HG03571 (cell line): ENCODE data around the gene SIGLEC12.

ENCODE experiments used
- ATAC-seq: cut with Tn5 transposase; IDR thresholded peaks from one replicate; pipeline ENCODE4 v1.9.1; 2021; ENCODE audit not compliant: unreplicated experiment

SIGLEC12 gene

GRCh38 chr19:51501594-51502263 is at the start of gene SIGLEC12:
Gene SIGLEC12, minus strand, starts transcription at chr19:51501800. Its CDS starts 67 bp downstream, at chr19:51501733.
- no peak for ATAC-seq

GRCh38 chr19:51550848-51551672 is 49.5 kb upstream of the SIGLEC12 start:
- ATAC-seq, result no peak

GRCh38 chr19:51549533-51550324 is 48.1 kb upstream of the SIGLEC12 start:
- no peak for ATAC-seq

GRCh38 chr19:51548891-51549305 is 47.3 kb upstream of the SIGLEC12 start:
- no peak for ATAC-seq

GRCh38 chr19:51548213-51548651 is 46.6 kb upstream of the SIGLEC12 start:
- no peak for ATAC-seq

GRCh38 chr19:51547397-51548212 is 46.0 kb upstream of the SIGLEC12 start:
- ATAC-seq, result no peak

GRCh38 chr19:51546650-51547396 is 45.2 kb upstream of the SIGLEC12 start:
- no peak for ATAC-seq

- ATAC-seq, result no peak
Measured at GRCh38 chr19:51546107-51546649, 44.6 kb upstream of the SIGLEC12 start.

- ATAC-seq, result no peak
Measured at GRCh38 chr19:51544038-51544437, 42.4 kb upstream of the SIGLEC12 start.

GRCh38 chr19:51542699-51543098 is 41.1 kb upstream of the SIGLEC12 start:
- ATAC-seq, result no peak

- ATAC-seq, result no peak
Measured at GRCh38 chr19:51541458-51542357, 40.1 kb upstream of the SIGLEC12 start.

GRCh38 chr19:51539821-51540366 is 38.3 kb upstream of the SIGLEC12 start:
- no peak for ATAC-seq

GRCh38 chr19:51535535-51535934 is 33.9 kb upstream of the SIGLEC12 start:
- no peak for ATAC-seq

GRCh38 chr19:51531349-51532315 is 30.0 kb upstream of the SIGLEC12 start, which contains the start of gene SIGLEC6:
Gene SIGLEC6, minus strand, starts transcription at chr19:51531670. Its CDS starts 22 bp downstream, at chr19:51531648.
- ATAC-seq, result no peak

- ATAC-seq, result no peak
Measured at GRCh38 chr19:51530616-51531015, 29.0 kb upstream of the SIGLEC12 start.

- no peak for ATAC-seq
Measured at GRCh38 chr19:51529301-51529700, 27.7 kb upstream of the SIGLEC12 start.

- no peak for ATAC-seq
Measured at GRCh38 chr19:51525651-51526050, 24.1 kb upstream of the SIGLEC12 start.
